GM19395 (cell line): Measurements from ENCODE around the gene ITGB7.
A peak's percentile ranks its signal among the peaks of the same experiment; 100 is the strongest.
"Not testable (repeated sequence)": the region's sequence is repeated elsewhere in the genome, so short reads cannot be mapped to it uniquely, and the experiment has no call there.

Source experiments
- ATAC-seq: cut with Tn5 transposase; IDR thresholded peaks from one replicate; pipeline ENCODE4 v1.9.1; 2021; ENCODE audit warnings: mild to moderate bottlenecking, moderate library complexity; ENCODE audit not compliant: unreplicated experiment

Gene ITGB7

GRCh38 chr12:53180931-53181645 lies 26.0 kb downstream of the ITGB7 start:
- peak; percentile 52 for ATAC-seq

GRCh38 chr12:53180220-53180930 lies 26.7 kb downstream of the ITGB7 start, which contains the start of the genes CSAD and ZNF740:
CSAD (minus strand) TSS chr12:53180925; CDS start chr12:53173470, 7,455 bp downstream.
ZNF740 (plus strand) TSS chr12:53180722; CDS start chr12:53181984, 1,262 bp downstream.
- ATAC-seq = peak; percentile 91

- ATAC-seq = peak; percentile 23
These were observed 27.3 kb downstream of the ITGB7 start for GRCh38 chr12:53179687-53180219.

- not testable (repeated sequence) for ATAC-seq
These were observed 28.2 kb downstream of the ITGB7 start for GRCh38 chr12:53178803-53179202.

GRCh38 chr12:53177447-53177846 lies 29.6 kb downstream of the ITGB7 start:
- ATAC-seq = not testable (repeated sequence)

- no peak for ATAC-seq
These were observed 30.3 kb downstream of the ITGB7 start for GRCh38 chr12:53176750-53177149.

GRCh38 chr12:53174881-53175491 lies 32.1 kb downstream of the ITGB7 start:
- no peak for ATAC-seq

GRCh38 chr12:53173085-53173715 lies 33.9 kb downstream of the ITGB7 start:
- ATAC-seq = no peak

GRCh38 chr12:53172352-53172751 lies 34.7 kb downstream of the ITGB7 start:
- no peak for ATAC-seq

GRCh38 chr12:53171725-53172329 lies 35.2 kb downstream of the ITGB7 start:
- no peak for ATAC-seq

GRCh38 chr12:53170876-53171724 lies 36.0 kb downstream of the ITGB7 start:
- no peak for ATAC-seq

- no peak for ATAC-seq
These were observed 36.8 kb downstream of the ITGB7 start for GRCh38 chr12:53170215-53170614.

GRCh38 chr12:53169644-53170043 lies 37.4 kb downstream of the ITGB7 start:
- ATAC-seq = no peak

GRCh38 chr12:53166837-53167236 lies 40.2 kb downstream of the ITGB7 start:
- no peak for ATAC-seq

- not testable (repeated sequence) for ATAC-seq
These were observed 44.0 kb downstream of the ITGB7 start for GRCh38 chr12:53163008-53163407.

- ATAC-seq = no peak
These were observed 45.7 kb downstream of the ITGB7 start for GRCh38 chr12:53161119-53161911.

- no peak for ATAC-seq
These were observed 46.4 kb downstream of the ITGB7 start for GRCh38 chr12:53160673-53161072.

- no peak for ATAC-seq
These were observed 47.1 kb downstream of the ITGB7 start for GRCh38 chr12:53160000-53160399.
